C4-2B (cell line): ENCODE data around the gene UGT1A6.
"Not testable (repeated sequence)": the region's sequence is repeated elsewhere in the genome, so short reads cannot be mapped to it uniquely, and the experiment has no call there.

Experiments used
- ZFX ChIP-seq: fragments of 450-650 bp; IDR thresholded peaks from 2 replicates; pipeline ENCODE4 v1.6.1; 2017
- TF ChIP-seq, protein P1 (sequence below): fragments of 450-650 bp; conservative IDR thresholded peaks from 2 replicates; pipeline ENCODE4 v1.5.1; 2017; ENCODE audit warnings: mild to moderate bottlenecking

DNA sequence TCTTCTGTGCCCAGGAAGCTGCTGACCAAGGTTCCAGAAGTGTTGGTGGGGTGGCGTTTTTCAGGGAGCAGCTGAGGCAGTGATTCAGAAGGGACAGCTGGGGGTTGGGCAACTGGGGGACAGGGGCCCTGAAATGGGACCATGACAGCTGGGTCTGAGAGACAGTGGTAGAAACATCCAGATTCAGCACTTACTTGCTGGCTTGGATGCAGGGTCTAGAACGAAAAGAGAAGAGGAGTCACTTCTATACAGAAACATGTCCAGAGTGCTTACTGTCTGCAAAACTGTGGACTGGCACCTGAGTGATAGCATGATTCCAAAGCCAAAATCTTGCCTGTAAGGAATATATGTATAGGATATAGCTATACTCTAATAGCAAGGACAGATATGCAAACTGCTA lies 53.1 kb downstream of the UGT1A6 start:
- TF ChIP-seq, protein P1, sequence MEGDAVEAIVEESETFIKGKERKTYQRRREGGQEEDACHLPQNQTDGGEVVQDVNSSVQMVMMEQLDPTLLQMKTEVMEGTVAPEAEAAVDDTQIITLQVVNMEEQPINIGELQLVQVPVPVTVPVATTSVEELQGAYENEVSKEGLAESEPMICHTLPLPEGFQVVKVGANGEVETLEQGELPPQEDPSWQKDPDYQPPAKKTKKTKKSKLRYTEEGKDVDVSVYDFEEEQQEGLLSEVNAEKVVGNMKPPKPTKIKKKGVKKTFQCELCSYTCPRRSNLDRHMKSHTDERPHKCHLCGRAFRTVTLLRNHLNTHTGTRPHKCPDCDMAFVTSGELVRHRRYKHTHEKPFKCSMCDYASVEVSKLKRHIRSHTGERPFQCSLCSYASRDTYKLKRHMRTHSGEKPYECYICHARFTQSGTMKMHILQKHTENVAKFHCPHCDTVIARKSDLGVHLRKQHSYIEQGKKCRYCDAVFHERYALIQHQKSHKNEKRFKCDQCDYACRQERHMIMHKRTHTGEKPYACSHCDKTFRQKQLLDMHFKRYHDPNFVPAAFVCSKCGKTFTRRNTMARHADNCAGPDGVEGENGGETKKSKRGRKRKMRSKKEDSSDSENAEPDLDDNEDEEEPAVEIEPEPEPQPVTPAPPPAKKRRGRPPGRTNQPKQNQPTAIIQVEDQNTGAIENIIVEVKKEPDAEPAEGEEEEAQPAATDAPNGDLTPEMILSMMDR, result not testable (repeated sequence)
- not testable (repeated sequence) for TF ChIP-seq ZFX
